SK-N-SH (cell line): Measurements from ENCODE around the gene IL26. TPM values are rescaled to one million over a fixed set of nuclear protein-coding genes. Genes with fewer than 3 reads are reported as not detected.

Source experiments
- CTCF ChIA-PET: fragments of 300-600, 350-600 bp; formaldehyde crosslinking; extraction: SDS; loops from one replicate; lab custom pipeline; 2021; lab: Yijun Ruan, JAX
- POLR2A ChIA-PET: fragments of 350-600 bp; sonication (Branson Sonifier 250); formaldehyde crosslinking; extraction: SDS; loops from one replicate; lab custom pipeline; 2020; ENCODE audit warnings: antibody characterized with exemption, inconsistent platforms; lab: Yijun Ruan, JAX
- DNase-seq: peaks from one replicate; pipeline ENCODE4 v3.0.0; 2012
- H2AFZ ChIP-seq: fragments of 200-600 bp; sonication (generic); 2 replicates; pipeline ENCODE4 v1.8.1; 2016; ENCODE audit warnings: antibody characterized with exemption, mild to moderate bottlenecking, low read depth
- H3F3A ChIP-seq: fragments of 200-600 bp; sonication (generic); replicated peaks from 2 replicates; pipeline ENCODE3; 2016; ENCODE audit warnings: antibody characterized with exemption, mild to moderate bottlenecking; ENCODE audit not compliant: insufficient read depth
- H3K27ac ChIP-seq, 2 experiments: fragments of 200-500 bp in 1 of 2; fragments of 200-600 bp in 1 of 2; sonication (Bioruptor generic) in 1 of 2; sonication (generic), shearing (Covaris generic) in 1 of 2; 2 replicates each; pipeline versions ENCODE4 v1.5.1 to v1.6.1; 2014 to 2016; ENCODE audit warnings: low read depth in 2 of 2, inconsistent platforms in 1 of 2, low read length in 1 of 2, mild to moderate bottlenecking in 1 of 2, mixed read lengths in 1 of 2
- H3K27me3 ChIP-seq: fragments of 200-600 bp; sonication (generic), shearing (Covaris generic); 2 replicates; pipeline ENCODE4 v1.6.1; 2016; ENCODE audit warnings: mixed run types; ENCODE audit not compliant: insufficient read depth
- H3K36me3 ChIP-seq, 2 experiments: fragments of 200-500 bp in 1 of 2; fragments of 200-600 bp in 1 of 2; sonication (Bioruptor generic) in 1 of 2; sonication (generic) in 1 of 2; replicated peaks in 1 of 2; 2 replicates each; pipeline versions ENCODE3 to v1.5.1; 2014 to 2016; ENCODE audit warnings: low read length in 1 of 2, mild to moderate bottlenecking in 1 of 2; ENCODE audit not compliant: insufficient read depth in 2 of 2, control insufficient read depth in 1 of 2
- H3K4me1 ChIP-seq, 2 experiments: fragments of 200-500 bp in 1 of 2; fragments of 200-600 bp in 1 of 2; sonication (Bioruptor generic) in 1 of 2; sonication (generic), shearing (Covaris generic) in 1 of 2; 2 replicates each; pipeline versions ENCODE4 v1.5.1 to v1.6.1; 2014 to 2016; ENCODE audit warnings: low read depth in 1 of 2, low read length in 1 of 2, mixed run types in 1 of 2; ENCODE audit not compliant: insufficient read depth in 2 of 2, control insufficient read depth in 1 of 2
- H3K4me2 ChIP-seq: fragments of 200-600 bp; sonication (generic), shearing (Covaris generic); 2 replicates; pipeline ENCODE4 v1.6.1; 2017; ENCODE audit warnings: mixed run types
- H3K4me3 ChIP-seq, 2 experiments: fragments of 200-500 bp in 1 of 2; fragments of 200-600 bp in 1 of 2; sonication (Bioruptor generic) in 1 of 2; sonication (generic), shearing (Covaris generic) in 1 of 2; 2 replicates each; pipeline versions ENCODE4 v1.5.1 to v1.8.1; 2014 to 2016; ENCODE audit warnings: low read depth in 2 of 2, inconsistent platforms in 1 of 2, low read length in 1 of 2, mild to moderate bottlenecking in 1 of 2, mixed read lengths in 1 of 2, moderate library complexity in 1 of 2
- H3K79me2 ChIP-seq: fragments of 200-600 bp; sonication (generic); 2 replicates; pipeline ENCODE4 v1.8.1; 2017; ENCODE audit warnings: mild to moderate bottlenecking; ENCODE audit not compliant: insufficient read depth
- H3K9ac ChIP-seq: fragments of 200-600 bp; sonication (generic); 2 replicates; pipeline ENCODE4 v1.6.1; 2017; ENCODE audit warnings: mixed run types
- H3K9me2 ChIP-seq: fragments of 200-600 bp; sonication (generic); 2 replicates; pipeline ENCODE4 v1.6.1; 2017; ENCODE audit warnings: mixed run types
- H3K9me3 ChIP-seq: fragments of 200-600 bp; sonication (generic); 2 replicates; pipeline ENCODE4 v1.6.1; 2017; ENCODE audit warnings: mixed run types, mild to moderate bottlenecking, moderate library complexity
- H4K20me1 ChIP-seq: fragments of 200-600 bp; sonication (generic); 2 replicates; pipeline ENCODE4 v1.6.1; 2017; ENCODE audit warnings: mild to moderate bottlenecking, mixed run types; ENCODE audit not compliant: insufficient read depth
- CHD2 ChIP-seq: fragments of 150-350 bp; IDR thresholded peaks from 2 replicates; pipeline ENCODE4 v1.6.1; 2018; ENCODE audit warnings: low read length; ENCODE audit not compliant: partially characterized antibody
- EP300 ChIP-seq, 2 experiments: IDR thresholded peaks; 2 replicates each; pipeline versions ENCODE4 v1.4.0 to v1.6.1; 2012; ENCODE audit warnings: borderline replicate concordance in 1 of 2, low read depth in 1 of 2, low read length in 1 of 2
- EZH2phosphoT487 ChIP-seq: fragments of 200-600 bp; sonication (generic); IDR thresholded peaks from 2 replicates; pipeline ENCODE4 v1.6.1; 2017; ENCODE audit warnings: low read depth, mixed run types, mild to moderate bottlenecking, antibody characterized with exemption, moderate library complexity, borderline replicate concordance
- GABPA ChIP-seq: IDR thresholded peaks from 2 replicates; pipeline ENCODE4 v1.4.0; 2012; ENCODE audit warnings: low read depth, mild to moderate bottlenecking
- MEF2A ChIP-seq: IDR thresholded peaks from 2 replicates; pipeline ENCODE4 v1.4.0; 2012; ENCODE audit warnings: low read depth, borderline replicate concordance
- MXI1 ChIP-seq: IDR thresholded peaks from 2 replicates; pipeline ENCODE4 v1.6.1; 2012; ENCODE audit warnings: mild to moderate bottlenecking, low read depth, low read length, improper control_type of control experiment
- NFIC ChIP-seq: IDR thresholded peaks from 2 replicates; pipeline ENCODE4 v1.4.0; 2012; ENCODE audit warnings: borderline replicate concordance
- POLR2AphosphoS5 ChIP-seq: IDR thresholded peaks from 2 replicates; pipeline ENCODE4 v1.6.1; 2012; ENCODE audit warnings: low read depth, low read length
- TAF1 ChIP-seq: IDR thresholded peaks from 2 replicates; pipeline ENCODE4 v1.6.1; 2012; ENCODE audit warnings: low read depth, mild to moderate bottlenecking, low read length, moderate library complexity, borderline replicate concordance
- TEAD4 ChIP-seq: IDR thresholded peaks from 2 replicates; pipeline ENCODE4 v1.4.0; 2012; ENCODE audit warnings: mild to moderate bottlenecking, borderline replicate concordance; ENCODE audit not compliant: insufficient read depth
- USF2 ChIP-seq: fragments of 150-350 bp; IDR thresholded peaks from 2 replicates; pipeline ENCODE4 v1.6.1; 2017; ENCODE audit warnings: antibody characterized with exemption, low read length, low read depth, borderline replicate concordance
- WGBS: methylation state at CpG from one replicate; pipeline ENCODE4 v1.1.6; 2017; ENCODE audit warnings: low lambda C conversion rate; 5-methylcytosine and 5-hydroxymethylcytosine counted together
- polyA plus RNA-seq, 3 experiments: library from polyadenylated mRNA; depleted of rRNA; stranded (reverse); fragments of >200 nt; gene quantifications; 2 replicates each; pipeline ENCODE4 v1.2.3, GENCODE V29; 2012
- TF ChIP-seq, protein P1 (sequence below): IDR thresholded peaks from 2 replicates; pipeline ENCODE4 v1.4.0; 2012; ENCODE audit warnings: low read depth, borderline replicate concordance
- TF ChIP-seq, protein P2 (sequence below): IDR thresholded peaks from 2 replicates; pipeline ENCODE4 v1.4.0; 2012; ENCODE audit warnings: low read depth, borderline replicate concordance
- TF ChIP-seq, protein P3 (sequence below): IDR thresholded peaks from 2 replicates; pipeline ENCODE4; 2012

Gene IL26
- polyA plus RNA-seq, 1 of the 3 experiments (the other 2 are of a cell fraction) = not detected

DNA sequence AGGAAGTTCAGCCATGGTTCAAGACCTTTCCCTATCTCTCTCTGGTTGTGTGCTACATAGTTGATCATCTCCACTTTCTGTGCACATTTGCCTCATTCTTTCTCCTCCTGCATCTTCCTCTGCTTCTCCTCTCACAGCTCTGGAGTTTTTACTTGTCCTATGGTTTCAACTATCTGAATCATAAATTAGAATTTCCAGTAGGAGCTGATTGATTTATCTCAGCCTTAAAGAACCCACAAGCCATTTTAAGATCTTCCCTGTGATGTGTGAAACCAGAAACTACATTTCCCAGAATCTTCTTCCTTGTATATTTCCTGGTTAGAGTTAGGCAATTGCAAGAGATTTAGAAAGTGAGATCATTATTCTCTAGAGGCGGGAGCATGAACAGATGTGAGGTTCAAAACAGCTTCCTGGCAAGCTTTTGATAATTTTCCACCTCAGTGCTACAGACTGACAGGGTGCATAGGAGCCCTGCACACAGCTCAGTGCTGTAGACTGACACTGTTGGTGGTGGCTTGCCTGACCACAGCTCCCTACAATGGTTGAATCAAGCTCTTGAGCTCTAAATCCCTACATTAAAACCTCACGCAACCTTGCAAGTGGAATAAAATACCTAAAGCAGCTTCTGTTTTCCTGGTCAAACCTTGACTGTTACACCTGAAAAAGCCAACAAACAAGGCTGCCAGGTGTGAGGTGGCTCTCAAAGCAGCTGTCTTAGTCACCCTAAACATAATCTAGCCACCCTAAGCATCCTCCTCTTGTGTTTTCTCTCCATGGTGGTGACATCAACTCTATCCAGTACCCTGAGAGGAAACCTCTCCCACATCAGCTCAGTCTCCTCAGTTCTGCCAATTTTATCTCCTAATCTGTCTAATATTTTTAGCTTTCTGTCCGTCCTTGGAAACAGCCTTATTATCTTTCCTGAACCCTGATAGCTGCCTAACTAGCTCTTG, 44.5 kb downstream of the IL26 start:
- no peaks in the 10 kb centered on the region for H3F3A ChIP-seq
- H3K36me3 ChIP-seq = no peaks in the 10 kb centered on the region
- H2AFZ ChIP-seq = no peak overlapping the region
- H3K27ac ChIP-seq = no peak overlapping the region
- CTCF ChIA-PET = no interaction called here
- POLR2A ChIA-PET = no interaction called here
- no peak overlapping the region for H3K9ac ChIP-seq
- 61% methylated on average over 3 of the region's 3 CpGs for WGBS
- H3K4me3 ChIP-seq = no peak overlapping the region
- no peaks in the 10 kb centered on the region; the same call in 1 of the 2 replicates for H3K27me3 ChIP-seq
- TF ChIP-seq, protein P1, sequence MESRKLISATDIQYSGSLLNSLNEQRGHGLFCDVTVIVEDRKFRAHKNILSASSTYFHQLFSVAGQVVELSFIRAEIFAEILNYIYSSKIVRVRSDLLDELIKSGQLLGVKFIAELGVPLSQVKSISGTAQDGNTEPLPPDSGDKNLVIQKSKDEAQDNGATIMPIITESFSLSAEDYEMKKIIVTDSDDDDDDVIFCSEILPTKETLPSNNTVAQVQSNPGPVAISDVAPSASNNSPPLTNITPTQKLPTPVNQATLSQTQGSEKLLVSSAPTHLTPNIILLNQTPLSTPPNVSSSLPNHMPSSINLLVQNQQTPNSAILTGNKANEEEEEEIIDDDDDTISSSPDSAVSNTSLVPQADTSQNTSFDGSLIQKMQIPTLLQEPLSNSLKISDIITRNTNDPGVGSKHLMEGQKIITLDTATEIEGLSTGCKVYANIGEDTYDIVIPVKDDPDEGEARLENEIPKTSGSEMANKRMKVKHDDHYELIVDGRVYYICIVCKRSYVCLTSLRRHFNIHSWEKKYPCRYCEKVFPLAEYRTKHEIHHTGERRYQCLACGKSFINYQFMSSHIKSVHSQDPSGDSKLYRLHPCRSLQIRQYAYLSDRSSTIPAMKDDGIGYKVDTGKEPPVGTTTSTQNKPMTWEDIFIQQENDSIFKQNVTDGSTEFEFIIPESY = no peak
- TF ChIP-seq USF2 = no peak
- TF ChIP-seq MEF2A = no peak
- TF ChIP-seq MXI1 = no peak
- no peak for TF ChIP-seq CHD2
- TF ChIP-seq GABPA = no peak
- DNase-seq = no peak
- no peaks in the 10 kb centered on the region for H3K9me3 ChIP-seq
- no peaks in the 10 kb centered on the region for H3K79me2 ChIP-seq
- H4K20me1 ChIP-seq = no peaks in the 10 kb centered on the region
- no peak overlapping the region for H3K4me2 ChIP-seq
- H3K4me1 ChIP-seq = no peaks in the 10 kb centered on the region
- H3K9me2 ChIP-seq = no peaks in the 10 kb centered on the region

GRCh38 chr12:68178774-68179439, 46.7 kb downstream of the IL26 start:
- Histone ChIP-seq H3K9me3 (no peaks in the 10 kb centered on the region), H4K20me1 (no peaks in the 10 kb centered on the region), H3K9ac (no peak overlapping the region), H3K79me2 (no peaks in the 10 kb centered on the region), H3K4me3 (no peak overlapping the region), H3K4me2 (no peak overlapping the region), H3K27ac (no peak overlapping the region), H3K9me2 (no peaks in the 10 kb centered on the region), H3K4me1 (no peaks in the 10 kb centered on the region), H2AFZ (no peak overlapping the region), H3F3A (no peaks in the 10 kb centered on the region), H3K27me3 (no peaks in the 10 kb centered on the region), H3K36me3 (no peaks in the 10 kb centered on the region)
- ChIA-PET POLR2A (no interaction called here), CTCF (interaction anchor here (0.8 kb wide), 1 partner anchor 18 kb away, joined by 3 read pairs; no protein-coding TSS in a partner anchor)
- WGBS = 53% methylated on average over 3 of the region's 3 CpGs
- DNase-seq = no peak
- TF ChIP-seq TAF1 (no peak), TEAD4 (no peak), POLR2AphosphoS5 (no peak), NFIC (no peak), EP300 (IDR thresholded peaks at IDR 0.05; ENCODE audit: borderline replicate concordance in 1 of 2, low read depth in 1 of 2, low read length in 1 of 2) (no peak), EZH2phosphoT487 (no peak), USF2 (no peak), GABPA (no peak)
- TF ChIP-seq, protein P1 = no peak
- TF ChIP-seq, protein P2, sequence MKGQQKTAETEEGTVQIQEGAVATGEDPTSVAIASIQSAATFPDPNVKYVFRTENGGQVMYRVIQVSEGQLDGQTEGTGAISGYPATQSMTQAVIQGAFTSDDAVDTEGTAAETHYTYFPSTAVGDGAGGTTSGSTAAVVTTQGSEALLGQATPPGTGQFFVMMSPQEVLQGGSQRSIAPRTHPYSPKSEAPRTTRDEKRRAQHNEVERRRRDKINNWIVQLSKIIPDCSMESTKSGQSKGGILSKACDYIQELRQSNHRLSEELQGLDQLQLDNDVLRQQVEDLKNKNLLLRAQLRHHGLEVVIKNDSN = no peak
- TF ChIP-seq, protein P3, sequence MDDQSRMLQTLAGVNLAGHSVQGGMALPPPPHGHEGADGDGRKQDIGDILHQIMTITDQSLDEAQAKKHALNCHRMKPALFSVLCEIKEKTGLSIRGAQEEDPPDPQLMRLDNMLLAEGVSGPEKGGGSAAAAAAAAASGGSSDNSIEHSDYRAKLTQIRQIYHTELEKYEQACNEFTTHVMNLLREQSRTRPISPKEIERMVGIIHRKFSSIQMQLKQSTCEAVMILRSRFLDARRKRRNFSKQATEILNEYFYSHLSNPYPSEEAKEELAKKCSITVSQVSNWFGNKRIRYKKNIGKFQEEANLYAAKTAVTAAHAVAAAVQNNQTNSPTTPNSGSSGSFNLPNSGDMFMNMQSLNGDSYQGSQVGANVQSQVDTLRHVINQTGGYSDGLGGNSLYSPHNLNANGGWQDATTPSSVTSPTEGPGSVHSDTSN = no peak
